ENCODE data around the gene HSPG2. TPM values are rescaled to one million over a fixed set of nuclear protein-coding genes. Genes with fewer than 3 reads are reported as not detected.

HSPG2 gene
- 49.2 and 521 TPM in 2 replicates for total RNA-seq

DNA sequence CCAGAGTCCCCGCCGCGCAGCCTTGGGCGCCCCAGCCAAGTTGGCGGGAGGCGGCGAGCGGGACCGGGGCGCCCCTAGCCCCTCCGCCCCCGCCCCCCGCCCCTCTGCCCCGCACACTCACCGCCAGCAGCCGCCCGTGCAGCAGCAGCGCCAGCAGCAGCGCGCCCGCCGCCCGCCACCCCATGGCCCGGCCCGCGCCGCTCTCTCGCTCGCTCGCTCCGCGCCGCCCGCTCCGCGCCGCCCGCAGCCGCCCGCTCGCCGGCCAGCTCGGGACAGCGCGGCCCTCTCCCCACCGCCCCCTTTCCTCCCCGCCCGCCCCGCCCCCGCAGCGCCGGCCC, at the start of gene HSPG2:
Gene HSPG2 (minus strand): TSS at position 277 of the 338 bp plus-strand sequence. CDS start 93 bp downstream, at position 184.

DNA sequence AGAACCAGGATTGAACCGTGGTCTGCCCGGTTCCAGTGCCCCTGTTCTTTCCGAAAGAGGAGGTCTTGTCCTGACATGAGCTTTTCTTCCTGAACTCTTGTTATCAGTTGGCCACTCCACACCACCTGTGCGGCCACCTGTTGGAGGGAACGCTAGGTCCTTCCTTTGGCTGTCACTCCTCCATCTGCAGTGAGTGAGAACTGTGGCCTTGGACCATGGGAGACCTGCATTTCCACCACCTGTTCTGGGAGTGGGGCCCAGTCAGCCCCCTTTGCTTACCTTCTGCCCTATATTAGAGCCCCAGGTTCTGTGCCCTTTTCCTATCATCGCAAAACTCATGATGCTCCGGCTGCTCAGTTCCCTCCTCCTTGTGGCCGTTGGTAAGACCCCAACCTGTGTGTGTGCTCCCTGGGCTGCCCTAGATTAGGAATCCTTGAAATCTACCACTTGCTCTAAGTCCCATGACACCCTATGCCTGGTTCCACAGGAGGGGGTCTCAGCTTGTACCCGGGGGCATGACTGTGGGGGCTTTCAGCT, 39.7 kb upstream of the HSPG2 start, which contains the start of gene CELA3B:
Gene CELA3B (plus strand): TSS at position 320 of the 537 bp plus-strand sequence. CDS start 18 bp downstream, at position 338.

DNA sequence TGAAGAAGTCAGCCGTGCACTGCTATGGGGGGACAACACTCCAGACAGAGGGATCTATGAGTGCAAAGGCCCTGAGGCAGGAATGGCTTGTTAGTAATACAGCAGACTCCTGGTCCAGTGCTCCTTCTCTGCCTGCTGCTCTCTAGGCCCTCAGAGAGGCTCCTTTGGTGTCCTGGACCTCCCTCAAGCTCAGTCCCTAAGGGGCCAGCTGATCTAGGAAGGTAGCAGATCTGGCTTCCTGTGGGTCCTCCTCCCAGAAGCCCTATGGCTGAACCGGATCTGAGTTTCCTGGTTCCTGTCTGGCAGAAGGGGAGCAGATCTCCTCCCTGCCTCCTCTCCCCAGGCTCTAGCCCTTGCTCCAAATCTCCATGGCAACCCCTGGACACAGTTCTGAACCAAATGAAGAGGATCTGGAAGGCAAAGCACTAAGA, 125.2 kb downstream of the HSPG2 start, which contains the start of gene LDLRAD2:
Gene LDLRAD2 (plus strand): TSS at position 391 of the 431 bp plus-strand sequence. CDS start 187 bp downstream, outside the sequence.

DNA sequence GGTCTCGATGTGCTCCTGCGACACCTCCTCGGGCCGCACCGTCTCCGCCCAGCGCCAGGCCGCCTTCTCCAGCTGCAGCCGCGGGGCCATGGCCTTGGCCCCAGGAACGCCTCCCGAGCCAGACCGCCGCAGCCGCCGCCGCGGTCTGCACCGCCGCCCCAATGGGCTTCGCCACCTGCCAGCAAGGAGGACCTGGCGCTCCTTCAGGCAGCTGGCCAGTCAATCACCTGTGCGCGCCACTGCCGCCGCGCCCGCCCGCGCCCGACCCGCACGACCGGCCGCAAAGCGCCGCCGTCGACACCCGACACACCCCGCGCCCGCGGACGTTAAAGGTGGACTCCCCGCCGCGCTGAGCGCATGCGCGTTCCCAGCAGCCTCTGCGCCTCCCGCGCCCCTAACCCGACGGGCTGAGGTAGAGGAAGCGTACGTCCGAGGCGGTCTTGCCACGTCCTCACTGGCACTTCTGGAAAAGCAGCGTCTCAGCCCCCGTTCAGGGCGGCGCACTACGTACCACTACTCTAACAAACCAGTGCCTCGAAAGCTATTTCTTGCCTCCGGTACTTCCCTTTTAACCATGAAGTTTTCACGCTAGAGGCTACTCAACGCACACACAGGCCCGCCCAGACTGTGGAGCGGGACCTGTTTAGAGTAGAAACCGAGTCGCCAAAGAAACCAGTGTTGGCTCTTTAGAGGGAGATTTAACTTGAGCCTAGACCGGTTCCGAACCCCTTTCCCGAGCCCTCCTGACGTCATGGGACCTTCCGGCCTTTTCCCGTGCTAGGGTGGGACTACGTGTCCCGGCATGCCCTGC, 154.0 kb downstream of the HSPG2 start, which contains the start of gene USP48:
Gene USP48 (minus strand): TSS at position 282 of the 811 bp plus-strand sequence. CDS start 192 bp downstream, at position 90.

Other genes with a start within 250 kb of the HSPG2 start
- gene USP48, start 154.2 kb downstream of the HSPG2 start, total RNA-seq = 35.2 and 57.6 TPM in 2 replicates
- gene LDLRAD2, start 125.0 kb downstream of the HSPG2 start, total RNA-seq = not detected in 2 replicates
- gene CELA3B, start 39.7 kb upstream of the HSPG2 start, total RNA-seq = not detected in 2 replicates
- not detected in 2 replicates for gene CELA3A, start 64.3 kb upstream of the HSPG2 start, total RNA-seq
- gene CDC42, start 115.4 kb upstream of the HSPG2 start, total RNA-seq = 322 and 370 TPM in 2 replicates
- gene WNT4, start 205.8 kb upstream of the HSPG2 start, total RNA-seq = 0.68 and 14.7 TPM in 2 replicates

All from nasal cavity respiratory epithelium epithelial cell of viscerocranial mucosa (primary cell).